IPS-18a (cell line): Measurements from ENCODE around the gene CCR4.
"Not testable (repeated sequence)": the region's sequence is repeated elsewhere in the genome, so short reads cannot be mapped to it uniquely, and the experiment has no call there.

ENCODE experiments used
- H3K27ac ChIP-seq: one replicate; pipeline ENCODE4 v1.5.1; 2013; ENCODE audit warnings: low read length
- H3K27me3 ChIP-seq: one replicate; pipeline ENCODE4 v1.6.1; 2013; ENCODE audit warnings: mild to moderate bottlenecking, low read length; ENCODE audit not compliant: control insufficient read depth, insufficient read depth
- H3K36me3 ChIP-seq: one replicate; pipeline ENCODE4 v1.6.1; 2013; ENCODE audit warnings: low read depth, low read length; ENCODE audit not compliant: control insufficient read depth
- H3K4me1 ChIP-seq: one replicate; pipeline ENCODE4 v1.6.1; 2013; ENCODE audit warnings: low read depth, low read length; ENCODE audit not compliant: control insufficient read depth
- H3K4me3 ChIP-seq: one replicate; pipeline ENCODE4 v1.5.1; 2013; ENCODE audit warnings: low read length
- H3K9ac ChIP-seq: one replicate; pipeline ENCODE4 v1.6.1; 2013; ENCODE audit warnings: mild to moderate bottlenecking, low read length, moderate library complexity
- H3K9me3 ChIP-seq: one replicate; pipeline ENCODE4 v1.6.1; 2013; ENCODE audit warnings: low read depth, low read length; ENCODE audit not compliant: control insufficient read depth

The CCR4 gene

GRCh38 chr3:32937331-32937730 lies 14.1 kb upstream of the CCR4 start:
- Histone ChIP-seq H3K4me3 (no peak overlapping the region), H3K27me3 (no peaks in the 10 kb centered on the region), H3K9ac (no peak overlapping the region), H3K36me3 (no peaks in the 10 kb centered on the region), H3K4me1 (no peaks in the 10 kb centered on the region), H3K27ac (no peak overlapping the region), H3K9me3 (no peaks in the 10 kb centered on the region)

GRCh38 chr3:32939531-32940284 lies 11.7 kb upstream of the CCR4 start:
- H3K4me1 ChIP-seq, H3K27me3 ChIP-seq, H3K36me3 ChIP-seq, H3K9ac ChIP-seq, H3K9me3 ChIP-seq, H3K27ac ChIP-seq, H3K4me3 ChIP-seq: not testable (repeated sequence)

- Histone ChIP-seq H3K27me3 (no peaks in the 10 kb centered on the region), H3K9me3 (no peaks in the 10 kb centered on the region), H3K9ac (no peak overlapping the region), H3K36me3 (no peaks in the 10 kb centered on the region), H3K4me1 (no peaks in the 10 kb centered on the region), H3K4me3 (no peak overlapping the region), H3K27ac (no peak overlapping the region)
Observed at GRCh38 chr3:32940726-32941125, 10.7 kb upstream of the CCR4 start.

GRCh38 chr3:32945136-32945535 lies 6.3 kb upstream of the CCR4 start:
- no peaks in the 10 kb centered on the region for H3K27me3 ChIP-seq

GRCh38 chr3:32945598-32945997 lies 5.8 kb upstream of the CCR4 start:
- H3K27me3 ChIP-seq, H3K4me1 ChIP-seq, H3K9me3 ChIP-seq, H3K27ac ChIP-seq, H3K4me3 ChIP-seq, H3K36me3 ChIP-seq, H3K9ac ChIP-seq: not testable (repeated sequence)

More at GRCh38 chr3:32945136-32945535, 6.3 kb upstream of the CCR4 start:
- Histone ChIP-seq H3K4me1 (no peaks in the 10 kb centered on the region), H3K9ac (no peak overlapping the region), H3K4me3 (no peak overlapping the region), H3K9me3 (no peaks in the 10 kb centered on the region), H3K27ac (no peak overlapping the region), H3K36me3 (no peaks in the 10 kb centered on the region)

- Histone ChIP-seq H3K27me3 (no peaks in the 10 kb centered on the region), H3K4me1 (no peaks in the 10 kb centered on the region), H3K36me3 (no peaks in the 10 kb centered on the region), H3K9ac (no peak overlapping the region), H3K4me3 (no peak overlapping the region), H3K27ac (no peak overlapping the region), H3K9me3 (no peaks in the 10 kb centered on the region)
Observed at GRCh38 chr3:32946973-32947788, 4.3 kb upstream of the CCR4 start.

GRCh38 chr3:32947789-32948238 lies 3.6 kb upstream of the CCR4 start:
- Histone ChIP-seq H3K27me3 (no peaks in the 10 kb centered on the region), H3K4me1 (no peaks in the 10 kb centered on the region), H3K9ac (no peak overlapping the region), H3K9me3 (no peaks in the 10 kb centered on the region), H3K27ac (no peak overlapping the region), H3K4me3 (no peak overlapping the region), H3K36me3 (no peaks in the 10 kb centered on the region)

- Histone ChIP-seq H3K27ac (no peak overlapping the region), H3K4me1 (no peaks in the 10 kb centered on the region)
Observed at GRCh38 chr3:32948625-32949445, 2.6 kb upstream of the CCR4 start.

GRCh38 chr3:32950516-32950915 lies 928 bp upstream of the CCR4 start:
- H3K4me3 ChIP-seq, result no peak overlapping the region
- H3K27ac ChIP-seq, result no peak overlapping the region
- H3K9me3 ChIP-seq, result no peaks in the 10 kb centered on the region
- H3K36me3 ChIP-seq, result no peaks in the 10 kb centered on the region
- H3K27me3 ChIP-seq, result no peaks in the 10 kb centered on the region
- H3K4me1 ChIP-seq, result no peaks in the 10 kb centered on the region
- H3K9ac ChIP-seq, result no peak overlapping the region

More at GRCh38 chr3:32948625-32949445, 2.6 kb upstream of the CCR4 start:
- no peaks in the 10 kb centered on the region for H3K9me3 ChIP-seq
- H3K4me3 ChIP-seq, result no peak overlapping the region
- H3K36me3 ChIP-seq, result no peaks in the 10 kb centered on the region
- no peaks in the 10 kb centered on the region for H3K27me3 ChIP-seq
- H3K9ac ChIP-seq, result no peak overlapping the region

- Histone ChIP-seq H3K9me3 (no peaks in the 10 kb centered on the region), H3K27ac (no peak overlapping the region), H3K27me3 (no peaks in the 10 kb centered on the region), H3K4me1 (no peaks in the 10 kb centered on the region), H3K4me3 (no peak overlapping the region), H3K9ac (no peak overlapping the region), H3K36me3 (no peaks in the 10 kb centered on the region)
Observed at GRCh38 chr3:32952369-32953077, 1.1 kb downstream of the CCR4 start.

GRCh38 chr3:32954506-32954905 lies 3.1 kb downstream of the CCR4 start:
- Histone ChIP-seq H3K27ac (no peak overlapping the region), H3K36me3 (no peaks in the 10 kb centered on the region), H3K4me1 (no peaks in the 10 kb centered on the region)

More at GRCh38 chr3:32954506-32954905, 3.1 kb downstream of the CCR4 start:
- Histone ChIP-seq H3K9me3 (no peaks in the 10 kb centered on the region), H3K27me3 (no peaks in the 10 kb centered on the region), H3K9ac (no peak overlapping the region), H3K4me3 (no peak overlapping the region)
